Muscle layer of colon (tissue), 2 donors: Measurements from ENCODE around the gene CMTM1.

Experiments used
- H3K27ac ChIP-seq: one replicate; pipeline ENCODE4 v1.7.0; 2013; ENCODE audit warnings: low read depth, mild to moderate bottlenecking, low read length, moderate library complexity
- H3K27me3 ChIP-seq, 2 donors: one replicate each; pipeline ENCODE4 v1.7.0; 2013; ENCODE audit warnings: low read length in 2 of 2, mild to moderate bottlenecking in 2 of 2; ENCODE audit not compliant: insufficient read depth in 2 of 2, control insufficient read depth in 1 of 2
- H3K36me3 ChIP-seq: one replicate; pipeline ENCODE4 v1.7.0; 2013; ENCODE audit warnings: mild to moderate bottlenecking, low read length; ENCODE audit not compliant: insufficient read depth
- H3K4me1 ChIP-seq: one replicate; pipeline ENCODE4 v1.7.0; 2013; ENCODE audit warnings: mild to moderate bottlenecking, low read length; ENCODE audit not compliant: insufficient read depth
- H3K4me3 ChIP-seq, 2 donors: one replicate each; pipeline ENCODE4 v1.7.0; 2013; ENCODE audit warnings: low read length in 2 of 2, low read depth in 1 of 2, mild to moderate bottlenecking in 1 of 2, moderate library complexity in 1 of 2
- H3K9ac ChIP-seq: one replicate; pipeline ENCODE4 v1.7.0; 2013; ENCODE audit warnings: low read length
- H3K9me3 ChIP-seq: one replicate; pipeline ENCODE4 v1.7.0; 2013; ENCODE audit warnings: mild to moderate bottlenecking, low read length
- donor health status: abdominal sarcoma.
- donor health status: Adenocarcinoma of cecum.

Gene CMTM1, protein sequence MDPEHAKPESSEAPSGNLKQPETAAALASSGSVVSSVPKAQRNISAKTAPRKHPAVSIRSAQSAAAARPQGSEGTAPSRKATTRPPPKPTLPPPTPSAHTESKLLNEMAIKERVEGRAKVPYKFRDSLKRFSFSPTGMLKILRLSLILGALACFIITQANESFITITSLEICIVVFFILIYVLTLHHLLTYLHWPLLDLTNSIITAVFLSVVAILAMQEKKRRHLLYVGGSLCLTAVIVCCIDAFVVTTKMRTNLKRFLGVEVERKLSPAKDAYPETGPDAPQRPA

DNA sequence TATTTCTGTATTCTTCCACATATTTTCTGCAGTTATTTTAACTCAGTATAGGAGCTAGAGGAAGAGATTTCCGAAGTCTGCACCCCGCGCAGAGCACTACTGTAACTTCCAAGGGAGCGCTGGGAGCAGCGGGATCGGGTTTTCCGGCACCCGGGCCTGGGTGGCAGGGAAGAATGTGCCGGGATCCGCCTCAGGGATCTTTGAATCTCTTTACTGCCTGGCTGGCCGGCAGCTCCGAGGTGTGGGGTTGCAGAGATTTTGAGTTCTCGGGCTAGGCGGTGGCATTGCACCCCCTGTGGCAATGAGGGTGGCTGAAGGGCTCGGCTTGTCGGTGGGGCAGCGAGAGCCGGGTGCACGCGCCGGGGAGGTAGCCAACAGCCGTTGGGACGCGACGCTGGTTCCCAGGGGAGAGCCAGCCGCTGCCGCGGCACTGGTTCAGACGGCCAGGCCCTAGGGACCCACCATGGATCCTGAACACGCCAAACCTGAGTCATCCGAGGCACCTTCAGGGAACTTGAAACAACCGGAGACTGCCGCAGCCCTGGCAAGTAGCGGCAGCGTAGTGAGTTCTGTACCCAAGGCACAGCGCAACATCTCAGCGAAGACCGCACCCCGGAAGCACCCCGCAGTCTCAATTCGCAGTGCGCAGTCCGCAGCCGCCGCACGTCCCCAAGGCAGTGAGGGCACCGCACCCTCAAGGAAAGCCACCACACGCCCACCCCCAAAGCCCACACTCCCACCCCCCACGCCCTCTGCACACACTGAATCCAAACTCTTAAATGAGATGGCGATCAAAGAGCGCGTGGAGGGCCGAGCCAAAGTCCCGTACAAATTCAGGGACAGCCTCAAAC lies at the start of gene CMTM1:
TSS of gene CMTM1 (plus strand) at position 389 of the 851 bp plus-strand sequence. CDS start at position 464, 75 bp downstream.
- H3K4me3 ChIP-seq: no peak within 1 kb of the TSS
- no peaks in the 10 kb centered on the region for H3K4me1 ChIP-seq
- no peak within 1 kb of the TSS for H3K27ac ChIP-seq
- peaks cover 4% of the 10 kb centered on the region for H3K36me3 ChIP-seq
- no peak within 1 kb of the TSS for H3K9ac ChIP-seq
- H3K27me3 ChIP-seq: no peaks in the 10 kb centered on the region
- H3K9me3 ChIP-seq: no peaks in the 10 kb centered on the region

DNA sequence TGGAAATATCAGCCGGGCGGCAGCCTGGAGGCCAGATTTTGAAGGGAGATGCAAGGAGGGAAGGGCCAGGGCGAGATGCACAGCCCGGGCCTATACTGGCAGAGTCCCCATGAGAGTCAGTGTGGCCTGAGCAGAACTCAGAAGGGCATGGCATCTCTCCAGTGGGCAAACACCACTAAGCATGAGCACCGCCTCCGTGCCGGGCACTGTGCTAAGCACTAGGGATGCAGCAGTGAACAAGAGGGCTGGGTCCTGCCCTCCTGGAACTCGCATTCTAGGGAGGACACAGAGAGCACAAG lies 49.8 kb upstream of the CMTM1 start:
- no peak overlapping the region for H3K4me3 ChIP-seq
- H3K36me3 ChIP-seq: peaks cover 21% of the 10 kb centered on the region
- no peaks in the 10 kb centered on the region for H3K27me3 ChIP-seq
- H3K27ac ChIP-seq: peak overlapping the region; percentile 20
- H3K9ac ChIP-seq: no peak overlapping the region
- peaks cover 41% of the 10 kb centered on the region for H3K4me1 ChIP-seq
- H3K9me3 ChIP-seq: no peaks in the 10 kb centered on the region

DNA sequence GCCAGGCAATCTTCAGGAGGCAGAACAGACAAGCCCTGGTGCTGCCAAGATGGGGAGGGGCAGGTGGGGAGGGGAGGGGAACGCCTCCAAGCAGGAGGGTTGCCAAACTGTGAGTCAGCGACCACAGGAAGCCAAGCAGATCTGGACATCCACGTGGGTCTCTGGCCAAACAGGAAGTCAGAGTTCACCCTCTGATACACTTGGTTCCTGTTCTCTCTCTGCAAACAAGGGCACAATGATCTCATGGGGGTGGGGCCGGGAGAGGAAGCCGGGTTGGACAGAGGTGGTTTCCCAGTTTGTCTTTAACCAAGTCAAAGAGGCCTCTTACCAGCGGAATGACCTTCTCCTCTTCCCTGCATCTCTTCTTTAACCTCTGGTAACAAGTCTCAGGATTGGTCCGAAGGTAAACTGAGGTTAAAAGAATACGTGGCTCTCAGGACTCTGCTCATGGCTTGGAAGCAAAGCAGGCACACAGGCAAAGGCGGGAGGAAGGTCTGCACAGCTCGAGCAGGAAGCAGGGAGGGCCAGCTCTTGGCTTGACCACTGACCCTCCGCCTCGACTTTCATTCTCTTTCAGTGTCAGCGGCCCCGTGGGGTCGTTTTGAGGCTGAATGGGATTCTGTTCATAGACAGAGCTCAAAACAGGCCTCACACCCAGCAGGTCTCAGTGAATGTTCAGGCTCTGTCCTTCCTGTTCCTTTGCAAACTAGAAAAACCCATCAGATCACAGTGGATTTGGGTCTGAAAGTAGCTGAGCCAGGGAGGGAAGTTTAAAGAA lies 49.2 kb upstream of the CMTM1 start:
- Histone ChIP-seq H3K27ac (peak overlapping the region; percentile 88), H3K4me1 (peaks cover 41% of the 10 kb centered on the region), H3K27me3 (no peaks in the 10 kb centered on the region), H3K9me3 (no peaks in the 10 kb centered on the region), H3K4me3 (peak overlapping the region; percentile 19 to 22), H3K36me3 (peaks cover 16% of the 10 kb centered on the region), H3K9ac (peak overlapping the region; percentile 54)

DNA sequence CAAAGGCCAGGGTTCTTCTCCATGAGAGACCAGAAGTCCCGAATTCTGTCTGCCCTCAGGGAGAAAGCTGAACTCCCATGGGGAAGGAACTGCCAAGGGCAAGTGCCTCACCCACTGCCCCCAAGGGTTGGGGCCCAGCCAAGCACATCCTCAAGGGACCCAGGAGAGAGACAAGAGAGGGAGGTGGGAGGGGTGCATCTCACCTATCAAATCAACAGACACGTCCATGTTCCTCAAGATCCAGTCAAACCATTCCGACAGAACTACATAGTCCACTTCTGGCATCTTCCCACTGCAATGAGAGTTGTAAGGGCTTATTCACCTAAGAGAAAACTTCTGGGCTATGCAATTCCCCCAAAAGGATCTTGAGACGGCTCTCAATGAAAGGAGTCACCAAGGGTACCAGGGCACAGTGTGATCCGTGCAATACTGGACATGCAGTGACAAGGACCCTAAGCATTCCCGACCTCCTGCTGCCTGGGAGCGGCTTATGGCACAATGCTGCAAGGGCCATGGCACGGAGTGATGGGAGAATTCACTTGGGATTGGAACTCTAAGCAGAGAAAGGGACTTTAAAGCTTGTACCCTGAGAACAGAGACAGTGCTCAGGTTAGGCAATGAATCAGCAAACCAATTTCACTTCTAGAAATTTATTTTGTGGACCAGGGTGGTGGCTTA lies 48.5 kb upstream of the CMTM1 start:
- H3K9ac ChIP-seq: peak overlapping the region; percentile 54
- H3K9me3 ChIP-seq: no peaks in the 10 kb centered on the region
- H3K36me3 ChIP-seq: peaks cover 9% of the 10 kb centered on the region
- peaks cover 39% of the 10 kb centered on the region for H3K4me1 ChIP-seq
- H3K27ac ChIP-seq: peak overlapping the region; percentile 88
- H3K27me3 ChIP-seq: no peaks in the 10 kb centered on the region
- H3K4me3 ChIP-seq: peak overlapping the region in 1 of 2 donors; percentile 19

DNA sequence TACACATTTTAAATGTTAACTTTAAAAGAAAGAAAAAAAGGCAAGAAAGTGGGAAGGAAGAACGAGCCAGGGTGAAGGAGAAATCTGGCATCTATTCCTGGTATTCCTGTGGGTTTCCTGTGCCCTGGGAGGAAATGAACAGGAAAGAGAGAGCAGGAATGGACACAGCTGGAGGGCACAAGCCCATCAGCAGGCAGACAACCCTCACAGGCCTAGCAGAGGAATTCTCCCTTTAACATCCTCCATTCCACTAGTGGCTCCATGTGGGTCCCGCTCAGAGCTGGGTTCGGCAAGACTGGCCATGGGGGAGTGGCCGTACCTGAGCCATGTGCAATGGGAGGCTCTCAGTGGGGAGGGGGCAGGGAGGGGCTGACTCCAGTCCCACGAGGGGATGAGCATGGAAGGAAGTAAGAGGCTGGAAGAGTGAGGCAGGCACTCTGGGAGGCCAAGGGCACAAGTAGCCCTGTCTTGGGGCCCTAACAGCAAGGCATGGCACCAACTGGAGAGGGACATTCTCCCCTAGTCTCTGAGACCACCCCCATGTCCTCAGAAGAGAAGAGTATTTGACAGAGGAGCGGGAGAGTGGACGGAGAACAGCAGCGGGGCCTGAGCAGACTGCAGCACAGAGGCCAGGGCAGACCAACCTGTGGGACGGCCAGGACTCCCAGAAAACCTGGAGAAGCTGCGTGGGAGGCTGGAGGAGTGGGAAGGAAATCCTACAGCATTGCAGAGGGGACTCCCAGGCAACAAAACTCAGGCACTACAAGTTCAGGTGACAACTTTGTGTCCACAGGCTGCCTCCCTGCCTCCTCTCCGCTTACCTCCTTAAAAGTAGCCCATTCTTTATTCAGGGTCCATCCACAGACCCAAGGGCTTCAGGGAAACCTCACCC lies 46.5 kb upstream of the CMTM1 start:
- H3K27me3 ChIP-seq: no peaks in the 10 kb centered on the region
- peak overlapping the region; percentile 51 for H3K27ac ChIP-seq
- H3K9me3 ChIP-seq: no peaks in the 10 kb centered on the region
- H3K4me1 ChIP-seq: peaks cover 42% of the 10 kb centered on the region
- H3K4me3 ChIP-seq: no peak overlapping the region
- H3K36me3 ChIP-seq: peaks cover 9% of the 10 kb centered on the region
- H3K9ac ChIP-seq: no peak overlapping the region

DNA sequence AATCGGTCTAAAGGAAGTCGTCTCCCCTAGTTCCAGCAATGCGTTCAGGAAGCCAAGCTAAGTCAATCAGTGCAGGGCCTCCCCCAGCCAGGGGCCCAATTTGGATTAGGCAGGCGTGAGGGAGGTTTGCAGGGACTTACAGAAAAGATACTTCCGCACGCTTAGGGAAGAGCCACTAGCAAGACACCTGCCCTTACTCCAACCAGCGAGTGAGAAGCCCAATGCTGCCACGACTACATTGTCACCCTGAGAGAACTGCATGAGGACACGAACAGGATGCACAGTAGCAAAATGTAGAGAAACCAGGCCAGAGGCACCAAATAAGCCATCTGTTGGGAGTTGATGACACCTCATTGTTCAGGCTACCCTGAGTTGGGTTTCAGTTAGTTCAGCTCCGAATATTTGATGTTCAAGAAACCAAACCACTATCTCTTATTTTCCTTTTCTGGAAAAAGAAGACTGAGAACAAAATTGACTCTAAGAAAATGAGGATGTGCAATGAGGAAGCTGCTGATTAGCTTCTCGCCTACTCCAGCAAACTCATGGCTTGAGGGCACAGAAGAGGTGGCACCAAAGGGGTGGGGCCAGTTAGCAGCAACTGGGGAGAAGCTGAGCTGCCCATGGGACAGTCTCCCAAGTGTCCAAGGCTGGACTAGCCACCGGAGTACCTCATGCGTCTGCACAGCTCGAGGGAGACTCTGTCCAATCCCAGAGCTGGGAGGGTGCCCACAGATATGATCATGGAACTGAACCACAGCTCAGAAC lies 45.7 kb upstream of the CMTM1 start:
- H3K36me3 ChIP-seq: peaks cover 9% of the 10 kb centered on the region
- no peaks in the 10 kb centered on the region for H3K9me3 ChIP-seq
- no peaks in the 10 kb centered on the region for H3K27me3 ChIP-seq
- no peak overlapping the region for H3K9ac ChIP-seq
- no peak overlapping the region for H3K4me3 ChIP-seq
- H3K27ac ChIP-seq: no peak overlapping the region
- H3K4me1 ChIP-seq: peaks cover 42% of the 10 kb centered on the region

DNA sequence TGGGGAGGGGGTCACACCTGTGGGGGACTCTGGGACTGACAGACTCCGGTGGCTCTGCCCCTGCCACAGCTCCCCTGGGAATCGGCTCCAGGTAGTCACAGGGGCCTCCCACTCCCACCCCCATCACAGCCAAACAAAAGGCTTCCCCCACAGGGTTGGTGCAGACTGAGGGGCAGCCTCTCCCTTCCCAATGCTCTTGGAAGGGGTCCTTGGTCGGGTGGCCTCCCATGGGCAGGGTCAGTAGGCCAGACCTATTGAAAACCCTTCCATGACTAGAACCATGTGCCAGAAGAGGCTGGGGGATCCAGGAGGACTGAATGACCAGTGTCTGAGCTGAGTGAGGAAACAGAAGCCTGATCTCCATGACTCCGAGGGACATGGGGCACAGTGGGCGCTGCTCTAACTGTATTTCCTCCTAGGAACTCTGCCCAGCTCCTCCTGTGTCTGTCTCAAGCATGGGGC lies 45.0 kb upstream of the CMTM1 start:
- H3K36me3 ChIP-seq: peaks cover 9% of the 10 kb centered on the region
- H3K4me3 ChIP-seq: no peak overlapping the region
- no peak overlapping the region for H3K9ac ChIP-seq
- H3K4me1 ChIP-seq: peaks cover 35% of the 10 kb centered on the region
- H3K27ac ChIP-seq: no peak overlapping the region
- no peaks in the 10 kb centered on the region for H3K9me3 ChIP-seq
- no peaks in the 10 kb centered on the region for H3K27me3 ChIP-seq

DNA sequence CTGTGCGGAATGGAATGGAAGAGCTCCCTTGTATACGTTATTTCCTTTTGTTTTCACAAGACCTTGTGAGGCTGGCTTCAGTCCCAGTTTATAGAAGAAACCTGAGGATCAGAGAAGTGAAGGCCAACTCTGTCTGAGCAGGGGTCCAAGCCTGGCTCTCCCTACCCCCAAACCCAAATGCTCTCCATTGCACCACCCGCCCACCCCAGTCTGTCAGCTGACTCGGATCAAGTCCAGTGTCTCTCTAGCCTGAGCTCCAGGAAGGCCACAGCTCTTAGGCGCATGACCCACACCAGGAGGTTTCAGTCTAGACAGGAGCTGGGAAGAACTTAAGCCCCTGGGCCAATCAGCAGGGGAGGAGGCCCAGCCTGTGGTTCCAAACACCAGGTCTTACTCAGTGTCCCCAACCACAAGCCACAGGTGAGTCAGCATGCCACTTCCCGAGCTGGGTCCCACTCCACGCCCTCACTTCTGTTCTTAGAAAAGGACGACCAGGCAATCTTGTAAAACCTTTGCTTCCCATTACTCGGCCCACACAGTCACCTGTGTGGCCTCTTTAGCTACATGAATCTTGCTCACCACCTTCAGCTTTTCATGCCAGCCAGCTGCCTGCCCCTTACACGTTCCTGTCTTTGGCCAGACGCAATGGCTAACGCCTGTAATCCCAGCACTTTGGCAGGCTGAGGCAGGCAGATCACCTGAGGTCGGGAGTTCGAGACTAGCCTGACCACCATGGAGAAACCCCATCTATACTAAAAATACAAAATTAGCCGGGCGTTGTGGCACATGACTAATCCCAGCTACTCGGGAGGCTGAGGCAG lies 44.1 kb upstream of the CMTM1 start:
- peaks cover 14% of the 10 kb centered on the region for H3K36me3 ChIP-seq

DNA sequence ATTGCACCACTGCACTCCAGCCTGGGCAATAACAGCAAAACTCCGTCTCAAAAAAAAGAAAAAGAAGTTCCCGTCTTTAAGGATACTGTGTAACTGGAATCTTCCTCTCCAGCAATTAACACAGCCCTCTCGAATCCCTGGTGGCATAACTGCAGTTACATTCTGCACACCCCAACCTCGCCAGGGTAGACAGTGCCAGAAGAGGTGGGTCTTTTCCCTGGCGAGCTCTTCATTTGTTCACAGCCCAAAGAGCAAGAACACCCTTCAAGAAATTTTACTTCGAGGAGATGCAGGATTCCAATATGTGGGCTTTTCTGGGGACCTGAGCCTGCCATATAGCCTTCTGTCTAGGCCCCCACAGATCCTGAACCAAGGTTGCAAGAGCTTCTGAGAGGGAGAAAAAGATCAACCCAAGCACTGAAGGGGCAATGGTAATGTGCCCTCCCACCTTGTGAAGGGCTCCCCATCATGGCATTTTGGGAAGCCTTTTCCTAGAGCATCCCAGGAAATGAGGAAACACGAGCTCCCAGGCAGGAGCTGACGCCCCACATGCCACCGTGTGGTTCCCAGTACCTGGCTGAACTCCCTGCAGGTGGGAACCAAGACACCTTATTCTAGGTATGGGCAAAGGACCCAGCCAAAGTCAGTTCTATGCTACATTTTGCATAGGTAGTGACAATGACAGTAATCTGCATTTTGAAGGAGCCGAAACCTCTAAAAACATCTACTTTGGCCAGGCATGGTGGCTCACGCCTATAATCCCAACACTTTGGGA lies 43.2 kb upstream of the CMTM1 start:
- Histone ChIP-seq H3K36me3 (peaks cover 22% of the 10 kb centered on the region), H3K4me3 (no peak overlapping the region), H3K9ac (no peak overlapping the region), H3K27ac (peak overlapping the region; percentile 44), H3K4me1 (peaks cover 18% of the 10 kb centered on the region), H3K27me3 (no peaks in the 10 kb centered on the region), H3K9me3 (no peaks in the 10 kb centered on the region)

More for the DNA sequence above, 44.1 kb upstream of the CMTM1 start:
- no peak overlapping the region for H3K4me3 ChIP-seq
- no peak overlapping the region for H3K9ac ChIP-seq
- no peak overlapping the region for H3K27ac ChIP-seq
- H3K9me3 ChIP-seq: no peaks in the 10 kb centered on the region
- peaks cover 27% of the 10 kb centered on the region for H3K4me1 ChIP-seq
- no peaks in the 10 kb centered on the region for H3K27me3 ChIP-seq
